NCI-H1105 (cell line): ENCODE results near the gene MYCBPAP.

Experiments used
- DNase-seq: peaks from one replicate; lab custom pipeline; 2025; lab: John Stamatoyannopoulos, UW

The MYCBPAP gene, protein sequence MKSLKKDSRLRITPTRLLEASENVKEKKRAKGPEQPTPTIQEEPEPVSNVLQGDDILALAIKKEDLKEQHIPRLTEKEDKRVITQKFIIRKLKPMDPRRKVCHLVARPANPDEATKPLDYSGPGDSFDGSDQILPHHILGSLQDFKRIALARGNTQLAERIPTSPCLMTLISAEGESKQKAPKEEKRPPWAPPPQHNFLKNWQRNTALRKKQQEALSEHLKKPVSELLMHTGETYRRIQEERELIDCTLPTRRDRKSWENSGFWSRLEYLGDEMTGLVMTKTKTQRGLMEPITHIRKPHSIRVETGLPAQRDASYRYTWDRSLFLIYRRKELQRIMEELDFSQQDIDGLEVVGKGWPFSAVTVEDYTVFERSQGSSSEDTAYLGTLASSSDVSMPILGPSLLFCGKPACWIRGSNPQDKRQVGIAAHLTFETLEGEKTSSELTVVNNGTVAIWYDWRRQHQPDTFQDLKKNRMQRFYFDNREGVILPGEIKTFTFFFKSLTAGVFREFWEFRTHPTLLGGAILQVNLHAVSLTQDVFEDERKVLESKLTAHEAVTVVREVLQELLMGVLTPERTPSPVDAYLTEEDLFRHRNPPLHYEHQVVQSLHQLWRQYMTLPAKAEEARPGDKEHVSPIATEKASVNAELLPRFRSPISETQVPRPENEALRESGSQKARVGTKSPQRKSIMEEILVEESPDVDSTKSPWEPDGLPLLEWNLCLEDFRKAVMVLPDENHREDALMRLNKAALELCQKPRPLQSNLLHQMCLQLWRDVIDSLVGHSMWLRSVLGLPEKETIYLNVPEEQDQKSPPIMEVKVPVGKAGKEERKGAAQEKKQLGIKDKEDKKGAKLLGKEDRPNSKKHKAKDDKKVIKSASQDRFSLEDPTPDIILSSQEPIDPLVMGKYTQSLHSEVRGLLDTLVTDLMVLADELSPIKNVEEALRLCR

DNA sequence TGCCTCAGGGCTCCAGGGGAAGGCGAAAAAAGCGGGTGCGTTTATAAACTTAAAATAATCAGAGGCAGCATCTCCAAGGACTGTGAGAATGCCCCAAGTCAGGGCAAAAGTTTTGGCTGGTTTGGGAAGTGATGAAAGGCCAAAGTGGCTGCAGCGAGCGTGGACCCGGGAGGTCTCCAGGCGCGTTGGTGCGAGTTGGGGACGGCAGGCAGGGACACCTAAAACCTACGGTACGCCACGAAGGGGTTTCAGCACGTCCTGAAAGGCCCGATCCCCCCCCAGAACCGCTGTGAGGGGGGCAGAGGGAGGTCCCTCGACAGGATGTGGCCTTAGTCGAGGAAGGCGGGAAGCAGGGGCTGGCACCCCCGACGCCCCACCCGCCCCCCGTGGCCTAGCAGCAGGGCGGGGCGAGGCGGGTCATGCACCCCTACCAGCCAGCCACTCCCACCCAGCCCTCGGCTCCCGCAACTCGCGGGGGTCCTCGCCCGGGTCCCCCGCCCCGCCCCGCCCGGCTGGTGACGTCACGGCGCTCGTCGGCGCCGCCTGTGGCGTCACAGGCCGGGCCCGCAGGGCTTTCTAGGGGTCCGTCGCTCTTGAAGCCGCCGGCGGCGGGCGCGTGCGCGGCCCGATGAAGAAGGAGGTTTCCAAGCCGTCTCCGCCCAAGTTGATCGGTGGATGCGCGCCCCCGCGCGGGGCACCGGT, at the start of gene MYCBPAP:
MYCBPAP (plus strand) TSS at position 569 of the 702 bp plus-strand sequence. CDS start 236 bp downstream, outside the sequence.
- DNase-seq, result peak; percentile 49

DNA sequence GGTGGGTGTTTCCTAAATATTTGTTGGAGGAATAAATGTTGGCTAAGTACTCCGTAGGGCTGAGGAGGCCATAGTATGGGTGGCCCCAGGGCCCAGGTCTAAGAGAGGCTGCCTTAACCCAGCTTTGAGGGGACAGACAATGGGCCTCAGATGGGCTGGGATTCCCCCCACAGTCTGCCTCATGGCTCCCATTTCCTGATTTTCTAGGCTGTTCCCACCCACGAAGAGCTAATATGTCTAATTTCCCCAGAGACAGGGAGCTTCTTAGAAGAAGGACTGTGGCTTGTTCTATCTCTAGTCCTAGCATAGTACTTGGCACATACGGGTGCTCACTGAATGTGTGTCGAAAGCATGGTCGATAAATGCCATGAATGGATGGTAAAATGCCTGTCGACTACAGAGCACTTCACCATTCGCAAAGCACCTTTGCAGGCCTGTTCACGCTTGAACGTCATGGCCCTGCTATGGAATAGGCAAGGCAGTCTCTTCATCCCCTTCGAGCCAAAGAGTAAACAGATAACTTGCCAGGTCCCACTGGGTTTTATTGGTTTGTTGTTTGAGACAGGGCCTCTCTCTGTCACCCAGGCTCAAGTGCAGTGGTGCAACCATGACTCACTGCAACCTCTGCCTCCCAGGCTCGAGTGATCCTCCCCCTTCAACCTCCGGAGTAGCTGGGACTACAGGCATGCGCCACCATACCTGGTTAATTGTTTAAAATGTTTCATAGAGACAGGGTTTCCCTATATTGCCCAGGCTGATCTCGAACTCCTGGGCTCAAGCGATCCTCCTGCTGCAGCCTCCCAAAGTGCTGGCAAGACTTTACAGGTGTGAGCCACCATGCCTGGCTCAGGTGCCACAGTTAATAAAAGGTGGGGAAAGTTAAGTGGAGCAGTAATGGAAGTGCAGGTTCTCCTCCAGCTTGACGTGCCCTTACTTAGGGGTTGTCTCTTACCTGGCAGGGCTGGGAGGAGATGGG, 49.2 kb upstream of the MYCBPAP start:
- no peak for DNase-seq

DNA sequence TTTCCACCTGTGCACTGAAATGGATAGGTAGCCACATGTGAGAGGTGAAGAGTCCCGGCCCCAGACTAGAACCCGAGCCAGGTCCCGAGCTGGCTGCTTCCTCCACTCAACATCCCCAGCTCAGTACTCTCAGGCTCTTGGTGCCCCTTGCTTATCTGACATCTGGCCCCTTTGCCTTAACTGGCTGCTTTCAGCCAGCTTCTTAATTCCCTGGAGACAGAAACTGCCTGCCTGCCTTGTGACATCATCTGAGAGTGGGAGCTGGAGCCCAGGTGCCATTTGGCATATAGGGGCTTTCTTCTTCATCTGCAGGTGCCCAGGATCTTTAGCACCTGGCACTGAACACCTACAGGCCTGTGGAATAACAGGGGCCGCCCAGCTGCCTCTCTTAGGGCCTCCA, 48.5 kb upstream of the MYCBPAP start:
- no peak for DNase-seq

DNA sequence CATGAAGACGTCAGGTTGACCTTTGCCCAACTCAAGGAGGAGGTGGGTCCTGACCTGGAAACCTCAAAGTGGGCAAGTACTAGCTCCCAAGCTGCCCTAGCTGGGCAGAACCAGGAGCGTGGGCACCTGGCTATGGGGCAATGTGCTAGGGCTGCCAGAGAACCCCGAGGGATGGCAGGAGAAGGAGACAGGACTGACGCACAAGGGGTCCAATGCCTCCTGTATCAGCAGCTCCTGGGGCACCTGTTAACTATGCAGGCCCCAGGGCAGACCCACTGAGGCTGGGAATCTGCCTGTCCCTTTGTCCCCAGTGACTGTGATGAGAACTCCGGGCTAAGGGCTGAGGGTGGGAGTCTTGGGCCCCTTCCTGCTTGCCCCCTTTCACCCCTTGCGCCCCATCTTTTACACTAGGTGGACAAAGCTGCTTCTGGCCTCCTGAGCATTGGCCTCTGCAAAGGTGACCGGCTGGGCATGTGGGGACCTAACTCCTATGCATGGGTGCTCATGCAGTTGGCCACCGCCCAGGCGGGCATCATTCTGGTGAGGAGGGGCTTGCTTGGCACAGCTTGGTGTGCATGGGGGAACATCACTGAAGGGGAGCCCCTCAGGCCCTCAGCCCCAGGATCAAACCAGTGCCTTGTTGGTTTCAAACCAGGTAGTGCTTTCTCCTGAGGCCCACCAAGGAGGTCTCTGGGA, 47.3 kb upstream of the MYCBPAP start:
- DNase-seq, result no peak

DNA sequence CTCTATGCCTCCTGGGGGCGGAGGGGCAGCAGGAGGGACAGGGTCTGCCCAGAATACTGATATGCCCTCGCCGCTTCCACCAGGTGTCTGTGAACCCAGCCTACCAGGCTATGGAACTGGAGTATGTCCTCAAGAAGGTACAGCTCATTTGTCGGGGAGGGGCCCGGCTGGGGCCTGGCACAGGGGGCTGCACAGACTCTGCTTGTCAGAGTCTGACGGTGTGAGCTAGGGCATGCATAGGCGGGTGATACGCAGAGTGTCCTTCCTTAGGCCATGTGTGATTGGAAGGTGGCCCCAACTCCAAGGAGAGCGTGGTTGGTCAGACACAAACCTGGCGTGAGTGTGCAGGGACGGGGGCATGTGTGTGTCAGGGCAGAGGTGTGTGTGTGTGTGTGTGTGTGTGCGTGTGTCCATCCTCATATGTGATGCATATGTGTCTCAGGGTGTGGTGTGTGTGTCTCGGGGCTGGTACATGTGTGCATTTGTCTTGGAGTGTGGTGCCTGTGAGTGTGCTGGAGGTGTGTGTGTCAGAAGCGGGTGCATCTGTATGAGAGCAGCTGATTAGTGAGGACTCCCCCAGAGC, 46.6 kb upstream of the MYCBPAP start:
- no peak for DNase-seq

- no peak for DNase-seq
Observed at GRCh38 chr17:50462446-50462845, 45.8 kb upstream of the MYCBPAP start.

DNA sequence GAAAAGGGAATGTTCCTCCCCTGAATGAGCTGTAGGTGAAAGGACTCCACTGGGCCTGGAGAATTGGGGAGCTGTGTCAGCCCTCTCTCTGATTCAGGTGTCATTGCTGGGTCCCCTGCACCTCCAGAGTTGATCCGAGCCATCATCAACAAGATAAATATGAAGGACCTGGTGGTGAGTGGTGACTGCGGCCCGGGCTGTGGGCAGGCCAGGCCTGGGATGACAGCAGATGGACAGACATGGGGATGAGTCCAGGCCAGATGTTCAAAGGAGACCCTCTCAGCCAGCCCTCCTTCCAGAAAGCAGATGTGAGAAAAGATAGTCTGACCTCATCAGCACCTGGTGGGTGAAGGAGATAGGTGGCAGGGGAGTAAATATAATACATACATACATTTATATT, 44.1 kb upstream of the MYCBPAP start:
- DNase-seq, result no peak

DNA sequence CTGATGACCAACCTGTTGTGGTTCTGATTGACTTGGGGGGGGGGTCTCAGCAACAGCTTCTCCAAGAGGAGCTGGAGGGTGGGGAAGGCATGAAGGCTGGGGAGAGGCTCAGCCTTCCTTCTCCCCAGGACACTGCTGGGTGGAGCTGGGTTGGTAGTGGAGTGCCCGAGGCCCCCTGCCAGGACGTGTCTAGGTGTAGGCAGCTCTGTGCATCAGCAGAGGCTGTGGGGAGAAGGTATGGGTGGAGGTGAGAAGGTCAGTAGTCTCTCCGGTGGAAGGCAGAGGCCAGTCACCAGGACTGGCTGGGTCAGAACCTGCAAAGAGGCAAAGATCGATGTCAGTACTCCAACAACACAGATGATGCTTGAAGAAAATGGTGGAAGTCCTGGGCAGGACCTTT, 43.5 kb upstream of the MYCBPAP start:
- DNase-seq, result no peak

GRCh38 chr17:50465171-50465570, 43.1 kb upstream of the MYCBPAP start:
- DNase-seq, result peak; percentile 21

DNA sequence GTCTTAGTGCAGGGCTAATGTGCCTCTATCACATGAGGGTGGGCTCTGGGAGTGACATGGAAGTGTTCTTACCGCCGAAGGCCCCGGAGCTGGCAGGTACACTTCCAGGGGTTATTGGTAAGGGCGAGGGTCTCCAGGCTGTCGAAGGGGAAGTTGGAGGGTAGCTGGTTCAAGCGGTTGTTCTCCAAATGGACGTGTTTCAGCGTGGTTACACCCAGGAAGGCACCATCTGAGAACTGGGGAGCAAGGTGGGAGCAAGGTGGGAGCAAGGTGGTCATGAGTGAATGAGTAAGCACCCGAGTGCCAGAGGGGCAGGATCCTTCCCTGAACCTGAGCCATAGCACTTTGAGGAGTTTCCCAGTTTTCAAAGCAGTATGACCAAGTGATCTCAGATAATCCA, 42.6 kb upstream of the MYCBPAP start:
- DNase-seq, result no peak

- DNase-seq, result no peak
Observed at GRCh38 chr17:50466371-50467113, 41.7 kb upstream of the MYCBPAP start.

- no peak for DNase-seq
Observed at GRCh38 chr17:50467114-50467854, 41.0 kb upstream of the MYCBPAP start.

DNA sequence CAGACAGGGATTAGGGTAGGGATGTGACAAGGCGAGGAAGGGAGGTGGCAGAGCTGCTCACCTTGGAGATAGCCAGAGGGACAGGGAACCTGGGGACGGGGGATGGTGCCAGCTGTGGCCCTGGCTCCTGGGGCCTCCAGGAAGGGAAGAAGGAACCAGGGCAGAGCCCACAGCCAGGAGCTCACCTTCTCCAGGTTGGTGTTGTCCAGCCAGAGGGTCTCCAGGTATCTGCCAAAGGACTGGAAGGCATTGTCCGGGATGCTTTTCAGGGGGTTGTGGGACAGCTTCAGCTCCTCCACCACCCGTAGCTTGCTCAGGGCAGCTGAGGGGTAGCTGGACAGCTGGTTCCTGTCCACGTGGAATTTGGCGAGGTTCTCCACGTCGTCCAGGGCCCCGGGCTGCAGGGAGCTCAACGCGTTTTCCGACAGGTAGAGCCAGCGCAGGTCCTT, 40.4 kb upstream of the MYCBPAP start:
- DNase-seq, result no peak

DNA sequence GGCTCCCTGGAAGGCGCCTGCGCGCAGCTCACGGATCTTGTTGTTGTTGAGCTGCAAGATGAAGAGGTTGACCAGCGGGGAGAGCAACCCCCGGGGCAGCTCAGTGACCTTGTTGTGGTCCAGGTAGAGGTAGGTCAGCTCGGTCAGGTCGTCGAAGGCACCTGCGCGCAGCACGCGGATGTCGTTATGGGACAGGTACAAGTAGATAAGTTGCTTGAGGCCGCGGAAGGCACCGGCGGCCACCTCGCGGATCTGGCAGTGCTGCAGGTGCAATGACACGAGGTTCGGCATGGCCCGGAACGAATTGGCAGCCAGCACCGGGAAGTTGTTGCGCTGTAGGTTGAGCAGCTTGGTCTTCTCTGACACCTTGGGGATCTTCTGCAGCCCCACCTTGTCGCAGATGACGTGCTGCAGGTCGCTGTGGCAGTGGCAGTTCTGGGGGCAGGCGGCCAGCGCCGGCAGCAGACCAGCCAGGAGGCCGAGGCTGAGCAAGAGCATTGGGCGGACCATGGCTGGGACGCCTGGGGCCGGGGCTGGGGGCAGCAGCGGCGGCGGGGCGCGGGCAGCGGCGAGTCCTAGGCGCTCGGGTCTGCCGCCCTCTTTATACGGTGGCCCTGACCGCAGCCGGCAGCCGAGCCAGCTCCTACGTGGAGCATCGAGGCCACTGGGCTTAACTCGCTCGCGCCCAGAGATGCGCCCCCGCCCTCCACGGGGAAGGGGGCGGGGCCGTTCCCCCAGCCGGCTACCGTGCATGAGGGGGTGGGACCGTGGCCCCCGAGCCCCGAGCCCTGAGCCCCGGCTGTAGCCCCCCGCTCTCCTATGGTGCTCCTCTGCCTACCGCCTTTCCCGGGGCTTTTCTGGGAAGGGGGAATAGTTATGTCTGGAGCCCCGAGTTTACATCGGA, 39.7 kb upstream of the MYCBPAP start, which contains the start of gene CHAD:
CHAD (minus strand) TSS at position 577 of the 904 bp plus-strand sequence; CDS start at position 510, 67 bp downstream.
- no peak for DNase-seq

DNA sequence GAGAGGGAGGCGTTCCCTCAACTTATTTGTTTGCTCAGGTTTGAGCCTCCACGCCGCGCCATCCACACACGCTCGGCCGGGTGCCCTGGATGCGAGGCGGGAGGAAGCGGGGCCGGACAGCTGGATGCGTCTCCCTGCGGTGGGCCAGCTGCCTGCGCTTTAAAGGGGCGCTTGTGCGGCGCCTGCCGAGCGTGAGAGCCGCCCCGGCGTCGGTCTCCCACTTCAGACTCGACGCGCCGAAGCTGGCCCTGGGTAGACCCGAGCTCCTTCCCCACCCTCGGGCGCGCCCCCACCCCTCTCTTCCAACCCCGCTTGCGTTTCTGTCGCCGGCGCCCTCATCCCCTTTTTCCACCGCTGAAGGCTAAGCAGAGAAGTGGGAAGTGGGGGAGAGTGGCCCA, 39.0 kb upstream of the MYCBPAP start:
- no peak for DNase-seq

DNA sequence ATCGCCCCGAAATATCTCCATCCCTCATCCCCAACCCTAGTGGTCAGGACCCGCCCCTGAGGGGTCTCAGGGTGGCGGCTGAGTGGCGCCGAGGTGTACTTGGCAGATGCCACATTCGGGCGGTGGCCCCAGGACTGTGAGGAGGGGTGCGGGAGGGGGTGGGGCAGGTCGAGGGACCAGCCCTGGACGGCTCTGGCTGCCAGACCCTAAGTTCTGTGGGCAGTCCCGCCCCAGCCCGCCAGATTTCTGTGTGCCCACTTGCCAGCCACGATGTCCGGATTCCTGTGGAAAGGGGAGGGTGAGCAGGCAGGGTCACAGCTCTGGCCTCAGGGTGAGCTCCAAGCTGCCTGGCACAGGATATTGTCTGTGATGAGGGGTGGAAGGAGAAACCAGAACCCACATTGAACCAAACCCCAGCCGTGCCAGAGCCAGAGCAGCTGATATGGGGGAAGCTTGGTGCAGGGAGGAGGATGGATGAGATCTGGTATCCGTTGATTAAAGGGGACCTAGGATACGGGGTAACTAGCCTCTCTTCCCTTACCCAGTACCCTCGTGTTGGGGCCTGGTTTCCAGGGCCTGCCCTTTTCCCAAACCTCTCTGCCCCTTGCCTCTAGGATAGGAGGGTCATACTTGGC, 38.5 kb upstream of the MYCBPAP start:
- no peak for DNase-seq

DNA sequence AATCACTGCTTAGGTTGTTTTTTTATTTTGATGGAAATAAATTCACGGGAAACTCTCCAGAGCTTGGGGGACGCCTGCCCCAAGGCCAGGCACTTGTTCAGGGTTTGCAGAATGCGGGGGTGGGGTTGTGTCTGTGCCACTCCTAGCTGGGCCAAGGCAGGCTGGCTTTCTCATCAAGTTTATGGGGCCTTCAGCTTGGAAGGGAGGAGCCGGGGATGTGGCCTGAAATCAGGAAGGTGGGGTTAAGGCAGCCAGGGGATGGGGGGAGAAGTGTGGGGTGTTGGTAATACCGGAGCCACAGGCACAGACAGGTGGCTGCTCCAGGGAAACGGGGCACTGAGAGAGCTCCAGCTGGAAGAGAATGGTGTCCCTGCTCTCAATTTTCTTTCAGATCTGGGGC, 37.8 kb upstream of the MYCBPAP start:
- DNase-seq, result no peak
